A673 (cell line): ENCODE results near the gene ZMYND11.

Experiments used
- EZH2 ChIP-seq: fragments of 200-600 bp; sonication (generic); IDR thresholded peaks from 2 replicates; pipeline ENCODE4 v1.6.1; 2017; ENCODE audit warnings: borderline replicate concordance, low read depth, mild to moderate bottlenecking, mixed read lengths, antibody characterized with exemption, low read length; ENCODE audit not compliant: poor library complexity, severe bottlenecking
- TF ChIP-seq, protein P1 (sequence below): fragments of 300-800, 200-600 bp; sonication (generic); conservative IDR thresholded peaks from 2 replicates; pipeline ENCODE4 v1.5.1; 2017; ENCODE audit warnings: low read depth, mild to moderate bottlenecking, antibody characterized with exemption, low read length, moderate library complexity, mixed read lengths

DNA sequence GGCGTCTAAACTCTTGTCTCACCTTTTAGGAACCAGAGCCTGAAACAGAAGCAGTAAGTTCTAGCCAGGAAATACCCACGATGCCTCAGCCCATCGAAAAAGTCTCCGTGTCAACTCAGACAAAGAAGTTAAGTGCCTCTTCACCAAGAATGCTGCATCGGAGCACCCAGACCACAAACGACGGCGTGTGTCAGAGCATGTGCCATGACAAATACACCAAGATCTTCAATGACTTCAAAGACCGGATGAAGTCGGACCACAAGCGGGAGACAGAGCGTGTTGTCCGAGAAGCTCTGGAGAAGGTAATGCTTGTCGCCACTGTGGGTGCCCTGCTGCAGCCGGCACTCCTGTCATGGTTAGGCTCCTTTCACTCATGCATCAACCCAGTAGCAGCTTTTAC, 113.1 kb downstream of the ZMYND11 start:
- TF ChIP-seq, protein P1, sequence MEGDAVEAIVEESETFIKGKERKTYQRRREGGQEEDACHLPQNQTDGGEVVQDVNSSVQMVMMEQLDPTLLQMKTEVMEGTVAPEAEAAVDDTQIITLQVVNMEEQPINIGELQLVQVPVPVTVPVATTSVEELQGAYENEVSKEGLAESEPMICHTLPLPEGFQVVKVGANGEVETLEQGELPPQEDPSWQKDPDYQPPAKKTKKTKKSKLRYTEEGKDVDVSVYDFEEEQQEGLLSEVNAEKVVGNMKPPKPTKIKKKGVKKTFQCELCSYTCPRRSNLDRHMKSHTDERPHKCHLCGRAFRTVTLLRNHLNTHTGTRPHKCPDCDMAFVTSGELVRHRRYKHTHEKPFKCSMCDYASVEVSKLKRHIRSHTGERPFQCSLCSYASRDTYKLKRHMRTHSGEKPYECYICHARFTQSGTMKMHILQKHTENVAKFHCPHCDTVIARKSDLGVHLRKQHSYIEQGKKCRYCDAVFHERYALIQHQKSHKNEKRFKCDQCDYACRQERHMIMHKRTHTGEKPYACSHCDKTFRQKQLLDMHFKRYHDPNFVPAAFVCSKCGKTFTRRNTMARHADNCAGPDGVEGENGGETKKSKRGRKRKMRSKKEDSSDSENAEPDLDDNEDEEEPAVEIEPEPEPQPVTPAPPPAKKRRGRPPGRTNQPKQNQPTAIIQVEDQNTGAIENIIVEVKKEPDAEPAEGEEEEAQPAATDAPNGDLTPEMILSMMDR, result no peak
- TF ChIP-seq EZH2, result no peak
